Dermis microvascular lymphatic vessel endothelial cell (primary cell): ENCODE results near the gene MTAP. TPM values are rescaled to one million over a fixed set of nuclear protein-coding genes. Genes with fewer than 3 reads are reported as not detected.
"Not testable (repeated sequence)": the region's sequence is repeated elsewhere in the genome, so short reads cannot be mapped to it uniquely, and the experiment has no call there.

Source experiments
- DNase-seq, 2 donors: peaks; one replicate each; pipeline versions ENCODE4 v3.0.0 to v3.0.0-alpha.2; 2010; ENCODE audit warnings: low read depth in 2 of 2
- total RNA-seq: library from RNA; depleted of rRNA; stranded (reverse); fragments of >200 nt; gene quantifications from 2 replicates; pipeline ENCODE4 v1.2.1, GENCODE V29; 2014

Gene MTAP
- total RNA-seq, 1 donor from 2014 or later = 14.8 TPM

DNA sequence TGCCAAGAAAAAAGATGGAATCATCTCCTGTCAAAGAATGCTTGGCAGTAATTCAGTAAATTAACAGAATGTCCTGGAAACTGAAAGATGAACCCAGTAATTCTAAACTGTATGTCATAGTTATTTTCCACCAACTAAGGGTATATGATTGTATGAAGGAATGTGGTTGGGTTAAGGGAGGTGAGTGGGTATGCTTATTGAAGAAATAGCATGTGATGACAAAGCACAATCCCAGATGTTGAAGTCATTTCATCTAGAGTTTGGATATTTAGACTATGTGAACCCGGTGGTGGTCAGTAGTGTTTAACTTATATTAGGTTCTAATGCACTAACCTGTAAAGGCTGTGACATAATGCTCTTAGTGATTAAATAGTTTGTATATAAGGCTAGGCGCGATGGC lies 104.4 kb downstream of the MTAP start:
- DNase-seq = no peak

DNA sequence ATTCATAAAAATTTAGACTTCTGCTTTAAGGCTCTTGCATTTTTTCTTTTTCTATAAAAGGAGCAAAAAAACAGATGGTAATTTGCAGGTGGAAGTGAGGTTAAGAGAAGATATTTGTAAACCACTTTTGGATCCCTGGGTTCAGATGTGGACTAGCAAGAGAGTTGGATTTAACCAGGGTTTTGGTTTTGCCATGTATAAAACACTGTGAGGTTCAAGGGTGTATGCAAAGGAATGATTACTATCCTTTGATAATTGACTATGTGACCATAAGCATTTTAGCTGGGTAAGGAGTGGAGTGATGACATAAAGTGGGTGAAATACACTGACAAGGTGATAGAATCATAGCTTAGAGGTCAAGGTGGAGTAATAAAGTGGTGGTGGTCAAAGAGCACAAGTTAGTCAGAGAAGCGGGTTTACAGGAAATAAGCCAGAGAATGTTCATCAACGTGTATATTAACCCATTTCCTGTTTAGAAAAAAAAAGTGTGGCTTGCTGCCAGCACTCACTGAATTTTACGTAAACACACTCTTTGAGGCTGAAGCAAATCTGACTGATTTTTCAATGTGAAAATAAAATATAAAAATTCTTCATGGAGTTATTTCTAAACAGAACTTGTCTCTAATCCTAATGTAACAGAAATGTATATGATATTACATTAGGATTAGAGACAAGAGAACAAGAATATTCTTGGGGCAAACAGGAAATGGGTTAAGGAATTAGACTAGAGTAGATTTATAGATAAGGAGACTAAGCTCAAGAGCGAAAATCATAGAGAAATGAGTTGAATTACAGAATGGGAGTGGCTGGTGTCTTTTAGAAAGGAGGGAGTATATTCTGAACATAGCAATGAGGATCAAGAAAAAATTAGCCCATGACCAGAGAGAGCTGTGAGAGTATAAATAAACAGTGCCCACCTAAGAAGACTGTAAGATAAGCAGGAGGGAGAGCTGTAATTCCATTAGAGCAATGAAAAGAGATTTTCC lies 117.2 kb downstream of the MTAP start:
- DNase-seq = peak; percentile 67 to 92

DNA sequence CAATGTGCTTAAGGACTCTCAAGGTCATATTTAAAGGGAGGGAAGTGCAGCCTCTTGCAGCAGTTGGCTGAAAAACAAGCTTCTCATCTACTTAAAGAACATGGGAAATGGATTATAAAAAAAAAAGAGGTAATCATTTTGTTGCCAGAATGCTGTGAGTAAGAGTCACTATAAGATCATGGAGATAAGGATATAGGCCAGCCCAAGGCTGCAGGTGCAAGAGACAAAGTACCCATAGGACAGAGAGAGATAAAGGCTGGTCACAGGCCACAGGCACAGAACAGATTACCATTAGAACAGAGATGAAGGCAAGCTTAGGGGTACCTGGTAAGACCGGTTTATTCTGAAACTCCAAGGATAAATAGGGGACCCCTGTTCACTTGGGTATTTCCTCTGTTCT lies 121.3 kb downstream of the MTAP start:
- DNase-seq = no peak

DNA sequence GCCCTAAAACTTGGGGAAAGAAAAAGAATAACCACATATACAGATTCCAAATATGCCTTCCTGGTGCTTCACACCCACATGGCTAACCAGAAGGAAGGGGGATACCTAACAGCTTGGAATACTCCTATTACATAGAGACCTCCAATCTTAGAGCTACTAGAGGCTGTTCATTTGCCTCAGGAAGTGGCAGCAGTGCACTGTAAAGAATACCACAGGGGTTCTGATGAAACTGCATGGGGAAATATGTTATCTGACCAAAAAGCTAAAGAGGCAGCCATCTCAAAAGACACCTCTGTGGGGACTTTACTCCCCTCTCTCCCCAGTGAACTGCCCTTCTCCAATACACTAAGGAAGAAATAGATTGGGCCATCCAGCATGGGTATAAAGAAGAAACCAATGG lies 125.3 kb downstream of the MTAP start:
- DNase-seq = no peak

DNA sequence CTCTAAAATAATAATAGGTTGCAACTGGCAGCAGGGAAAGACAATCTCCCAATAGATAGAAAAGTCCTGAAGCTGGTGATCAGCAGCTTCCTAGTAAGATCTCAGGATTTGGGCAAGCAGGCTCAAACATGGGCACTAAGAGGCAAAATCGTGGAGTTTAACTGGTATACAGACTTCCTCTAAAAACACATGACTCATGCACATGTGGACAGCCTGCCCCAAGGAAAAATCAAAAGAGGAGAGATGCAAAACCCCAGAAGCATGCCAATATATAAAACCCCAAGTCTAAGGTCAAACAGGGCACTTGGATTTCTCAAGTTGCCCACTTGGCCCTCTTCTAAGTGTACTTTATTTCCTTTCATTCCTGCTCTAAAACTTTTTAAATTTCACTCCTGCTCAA lies 129.0 kb downstream of the MTAP start:
- DNase-seq = peak in 1 of 2 donors; percentile 7

DNA sequence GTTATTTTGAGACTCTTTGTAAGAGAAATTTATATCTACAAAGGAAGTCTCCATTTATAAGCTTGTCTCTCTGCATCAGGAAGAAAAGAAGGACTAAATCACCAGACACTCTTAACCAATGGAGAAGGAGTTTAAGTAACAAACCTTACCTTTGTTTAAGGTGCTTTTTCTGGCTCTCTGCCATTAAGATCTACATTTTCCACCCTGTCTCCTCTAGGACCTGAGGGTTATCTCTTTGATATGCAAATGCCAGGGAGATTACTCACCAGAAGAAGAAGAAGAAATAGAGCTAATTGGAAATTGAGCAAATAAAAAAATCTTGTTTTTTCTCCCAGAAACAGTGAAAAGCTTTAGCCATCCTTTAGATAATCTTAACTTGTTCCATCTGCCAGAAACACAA lies 130.8 kb downstream of the MTAP start:
- DNase-seq = no peak

DNA sequence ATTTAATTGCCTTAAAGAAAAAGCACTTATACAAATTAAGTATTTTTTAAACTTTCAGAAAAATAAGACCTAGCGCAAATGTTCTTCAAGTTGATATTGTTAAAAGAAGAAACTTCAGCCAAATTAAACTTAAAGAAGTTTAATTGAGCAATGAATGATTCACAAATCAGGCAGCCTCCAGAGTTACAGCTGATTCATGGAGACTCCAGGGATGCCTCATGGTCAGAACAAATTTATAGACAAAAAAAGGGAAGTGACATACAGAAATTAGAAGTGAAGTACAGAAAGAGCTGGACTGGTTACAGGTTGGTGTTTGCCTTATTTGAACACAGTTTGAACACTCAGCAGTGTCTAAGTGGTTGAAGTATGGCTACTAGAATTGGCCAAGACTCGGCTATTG lies 131.4 kb downstream of the MTAP start:
- DNase-seq = no peak

DNA sequence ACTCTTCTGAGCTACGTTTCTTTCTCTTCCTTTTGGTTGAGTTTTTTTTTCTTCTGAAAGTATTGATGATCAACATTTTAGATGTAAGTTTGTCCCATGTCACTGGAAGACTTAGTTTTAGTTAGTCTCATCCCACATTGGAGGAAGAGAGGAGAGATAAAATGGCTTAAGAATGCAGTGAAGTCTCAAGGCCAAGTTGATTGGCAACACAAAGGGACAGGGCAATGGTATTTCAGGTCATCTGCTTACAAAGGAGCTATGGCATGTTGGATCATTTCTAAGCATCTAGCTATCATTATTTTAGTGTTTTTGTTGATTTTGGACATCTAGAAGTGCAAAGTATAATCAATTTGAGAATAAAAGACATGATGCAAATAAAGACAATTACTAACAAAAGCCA lies 133.2 kb downstream of the MTAP start:
- DNase-seq = no peak

DNA sequence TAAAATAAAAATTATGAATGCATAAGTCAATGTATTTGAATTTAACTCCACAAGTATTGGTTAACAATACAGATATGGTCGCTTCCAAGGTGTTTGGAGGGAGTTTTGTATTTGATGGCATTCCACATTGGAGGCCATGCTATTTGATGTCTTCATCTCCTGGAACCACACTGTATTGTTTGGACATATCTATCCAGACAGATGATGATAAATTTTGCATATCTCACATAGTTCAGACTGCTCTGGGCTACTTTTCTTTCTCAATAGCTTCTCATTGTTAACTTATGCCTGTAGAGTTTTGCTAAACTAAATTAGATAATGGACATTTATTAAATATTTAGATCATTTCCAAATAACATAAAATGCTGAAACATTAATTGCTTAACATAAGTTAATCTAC lies 133.7 kb downstream of the MTAP start:
- DNase-seq = no peak

DNA sequence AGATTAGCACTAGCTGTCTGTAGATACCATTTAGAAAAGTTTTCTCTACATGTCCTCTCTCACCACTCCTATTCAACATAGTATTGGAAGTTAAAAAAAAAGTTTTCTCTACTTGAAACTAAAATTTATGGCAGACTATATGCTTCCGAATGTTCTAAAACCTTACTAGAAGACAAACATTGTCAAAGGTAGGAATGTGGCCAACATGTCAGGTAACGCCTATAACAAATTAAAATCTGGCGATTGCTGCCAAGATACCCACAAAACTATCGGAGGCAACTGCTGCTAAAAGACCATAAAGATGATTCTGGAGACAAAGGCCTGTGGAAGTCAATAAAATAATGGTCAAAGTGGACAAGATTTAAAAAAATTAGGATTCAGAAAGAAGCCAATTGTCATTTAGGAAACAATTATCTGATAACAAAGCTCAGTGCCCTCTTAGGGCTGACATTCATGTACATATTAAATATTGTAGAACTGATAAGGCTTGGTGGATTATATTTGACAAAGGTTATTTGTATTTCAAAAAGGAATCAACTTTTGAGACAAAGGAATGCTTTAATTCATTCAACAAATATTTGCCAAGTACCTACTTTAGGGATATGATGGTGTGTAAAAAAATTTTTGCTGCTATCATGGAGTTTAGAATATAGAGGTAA lies 139.0 kb downstream of the MTAP start:
- no peak for DNase-seq

DNA sequence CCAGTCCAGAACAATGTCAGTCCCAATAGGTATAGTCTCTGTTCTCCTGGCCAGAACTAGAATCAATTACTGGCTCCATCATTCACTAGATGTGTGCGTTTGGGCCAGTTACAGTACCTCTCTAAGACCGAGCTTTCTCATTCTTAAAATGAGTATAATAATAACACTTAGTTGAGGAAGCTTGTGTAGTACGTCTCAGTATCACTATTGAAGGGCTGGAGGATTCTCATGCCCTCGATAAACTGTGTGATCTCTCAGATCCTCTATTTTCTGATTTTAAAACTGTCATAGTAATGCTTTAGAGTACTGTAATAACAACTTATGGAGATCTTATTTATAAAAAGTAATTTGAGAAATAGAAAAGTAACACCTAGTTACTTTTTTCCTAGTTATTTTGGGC lies 141.0 kb downstream of the MTAP start:
- no peak for DNase-seq

DNA sequence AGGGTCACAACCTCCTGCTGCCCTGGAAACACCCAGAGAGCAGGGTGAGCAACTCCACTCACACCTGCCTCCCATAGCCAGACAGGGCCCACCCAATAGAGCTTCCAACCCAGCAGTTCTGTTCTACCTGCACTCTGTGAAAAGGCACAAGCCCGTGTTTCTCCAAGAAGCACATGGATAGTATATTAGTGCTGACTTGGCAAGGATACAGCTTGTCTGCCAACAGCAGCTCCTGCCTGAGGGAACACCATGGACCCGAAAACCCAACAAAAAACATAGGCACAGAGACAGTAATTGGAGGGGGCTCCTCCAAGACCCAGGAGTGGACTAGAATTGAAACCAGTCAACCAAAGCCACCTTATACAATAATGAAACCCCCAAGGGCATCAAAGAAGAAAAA lies 143.2 kb downstream of the MTAP start:
- DNase-seq = no peak

DNA sequence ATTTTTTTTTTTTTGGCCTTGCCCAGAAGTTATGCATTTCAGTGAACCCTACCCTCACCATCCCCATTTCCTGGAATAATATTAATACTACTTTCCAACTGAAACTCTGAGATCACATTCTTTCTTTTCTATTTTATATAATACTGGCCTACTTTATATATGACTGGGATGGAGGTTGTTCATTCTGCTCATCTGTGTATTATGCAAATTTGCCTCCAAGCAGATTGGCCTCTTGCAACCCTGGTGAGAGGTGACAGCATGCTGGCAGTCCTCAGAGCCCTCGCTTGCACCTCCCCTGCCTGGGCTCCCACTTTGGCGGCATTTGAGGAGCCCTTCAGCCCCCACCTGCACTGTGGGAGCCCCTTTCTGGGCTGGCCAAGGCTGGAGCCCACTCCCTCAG lies 156.4 kb downstream of the MTAP start:
- no peak for DNase-seq

DNA sequence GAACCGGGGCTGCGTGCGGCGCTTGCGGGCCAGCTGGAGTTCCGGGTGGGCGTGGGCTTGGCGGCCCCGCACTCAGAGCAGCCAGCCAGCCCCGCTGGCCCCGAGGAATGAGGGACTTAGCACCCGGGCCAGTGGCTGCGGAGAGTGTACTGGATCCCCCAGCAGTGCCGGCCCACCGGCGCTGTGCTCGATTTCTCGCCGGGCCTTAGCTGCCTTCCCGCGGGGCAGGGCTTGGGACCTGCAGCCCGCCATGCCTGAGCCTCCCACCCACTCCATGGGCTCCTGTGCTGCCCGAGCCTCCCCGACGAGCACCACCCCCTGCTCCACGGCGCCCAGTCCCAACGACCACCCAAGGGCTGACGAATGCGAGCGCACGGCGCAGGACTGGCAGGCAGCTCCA lies 156.8 kb downstream of the MTAP start:
- DNase-seq = not testable (repeated sequence)

DNA sequence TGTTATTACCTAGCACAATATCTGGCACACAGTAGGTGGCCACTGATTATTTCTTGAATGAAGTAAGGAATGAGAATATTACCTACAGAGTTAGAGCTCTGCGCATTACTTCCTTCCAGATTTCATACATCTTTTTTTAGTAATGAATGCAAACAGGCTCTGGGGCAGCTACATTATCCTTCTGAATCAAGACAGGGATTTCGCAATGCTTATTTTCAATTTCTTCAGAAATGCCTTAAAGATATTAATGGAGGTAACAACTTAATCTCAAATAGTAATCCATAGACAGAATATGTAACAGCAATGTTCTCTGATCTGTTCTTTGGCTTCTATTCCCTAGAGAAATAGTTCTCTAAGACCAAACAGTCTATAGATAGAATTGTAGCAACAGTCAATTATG lies 159.1 kb downstream of the MTAP start:
- DNase-seq = no peak

DNA sequence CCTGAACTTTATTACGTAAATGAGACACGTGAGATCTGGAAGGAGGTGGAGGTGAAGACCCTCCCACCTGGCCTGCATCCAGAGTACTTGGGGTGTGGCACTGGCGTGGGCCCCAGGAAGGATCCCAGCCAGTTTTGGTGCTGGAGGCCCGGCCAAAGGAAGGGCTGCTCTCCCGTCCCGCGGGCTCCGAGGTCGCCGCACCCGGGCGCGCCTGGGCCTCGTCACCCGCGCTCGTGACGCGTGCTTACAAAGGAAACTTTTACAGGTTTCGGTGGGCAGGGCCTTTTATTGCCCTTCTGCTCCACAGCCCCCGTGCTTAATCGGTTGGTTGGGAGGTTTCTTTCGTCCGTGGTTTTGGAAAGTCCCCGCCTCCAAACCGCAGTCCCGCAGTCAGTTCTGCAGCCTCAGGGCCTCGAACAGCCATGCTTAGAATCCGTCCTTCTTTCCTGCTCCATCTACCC lies 162.5 kb downstream of the MTAP start:
- DNase-seq = peak; percentile 40 to 54

DNA sequence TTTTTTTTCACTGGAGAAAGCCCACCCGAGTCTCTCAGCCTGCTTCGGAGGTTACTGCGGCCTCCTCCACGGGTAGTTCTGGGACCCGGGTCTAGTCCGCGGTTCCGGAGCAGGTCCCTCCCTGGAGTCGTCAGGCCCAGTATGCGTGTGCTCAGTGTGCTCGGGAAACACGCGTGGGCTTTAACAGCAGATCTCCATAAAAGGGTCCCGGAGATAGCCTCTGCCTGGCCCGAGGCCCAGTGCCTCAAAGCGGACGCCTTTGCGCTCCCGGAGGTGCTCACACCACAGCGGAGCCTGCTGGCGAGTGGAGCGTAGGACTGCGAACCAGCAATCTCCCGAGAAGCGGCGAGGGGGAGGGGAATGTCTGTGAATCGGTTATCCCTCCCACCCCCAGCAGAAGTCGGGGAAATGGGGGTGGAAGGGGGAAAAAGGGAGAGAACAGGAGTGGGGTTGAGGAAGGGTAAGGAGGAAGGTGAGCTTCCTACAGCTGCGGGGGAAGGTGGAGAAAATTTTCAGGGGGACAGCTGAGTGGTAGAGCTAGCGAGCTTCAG lies 163.0 kb downstream of the MTAP start:
- DNase-seq = peak; percentile 54 to 83

DNA sequence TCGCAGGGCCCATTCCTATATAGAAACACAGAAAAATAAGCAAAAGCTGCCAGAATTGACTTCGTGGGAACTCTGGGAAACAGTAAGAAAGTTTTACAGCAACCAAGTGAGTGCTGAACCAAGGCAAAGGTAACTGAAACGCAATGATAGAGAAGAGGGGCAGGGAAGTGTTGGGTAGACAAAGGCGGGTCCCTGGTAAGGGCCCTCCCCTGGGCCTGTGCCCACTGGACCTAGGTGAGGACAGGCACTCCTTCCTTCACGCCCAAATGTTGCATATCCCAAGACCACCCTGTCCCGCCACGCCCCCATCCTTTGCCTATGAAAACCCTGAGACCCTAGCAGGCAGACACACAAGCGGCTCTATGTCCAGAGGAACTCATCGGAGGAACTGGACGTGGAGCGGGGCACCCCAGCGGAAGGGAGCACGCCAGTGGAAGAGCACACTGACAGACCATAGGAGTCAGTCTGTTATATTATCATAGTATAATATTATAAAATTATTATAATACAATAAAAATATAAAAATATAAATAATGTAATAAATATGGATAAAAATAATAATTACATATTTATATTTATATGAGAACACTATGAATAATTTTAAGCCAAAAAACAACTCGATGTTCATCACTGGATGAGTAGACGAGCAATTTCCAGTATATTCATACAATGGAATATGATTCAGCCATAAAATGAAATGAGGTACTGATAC lies 163.9 kb downstream of the MTAP start:
- no peak for DNase-seq

DNA sequence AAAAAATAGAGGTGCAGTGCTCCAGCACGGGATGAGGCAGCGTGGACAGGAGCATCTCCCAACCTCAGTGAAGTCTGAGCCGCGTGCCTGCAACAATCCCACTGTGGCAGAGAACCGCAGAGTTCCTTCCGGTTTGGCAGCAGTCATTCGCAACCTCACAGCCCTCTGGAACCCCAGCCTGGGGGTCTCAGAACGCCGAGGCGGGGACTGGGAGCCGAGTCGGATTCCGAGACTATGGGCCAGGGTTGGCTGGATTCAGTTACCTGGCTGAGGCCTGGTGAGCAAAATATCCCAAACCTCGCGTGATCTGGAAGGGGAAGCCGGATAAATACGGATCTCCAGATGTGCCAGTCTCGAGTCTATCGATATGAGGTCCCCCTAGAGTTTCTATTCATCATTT lies 164.7 kb downstream of the MTAP start:
- no peak for DNase-seq

DNA sequence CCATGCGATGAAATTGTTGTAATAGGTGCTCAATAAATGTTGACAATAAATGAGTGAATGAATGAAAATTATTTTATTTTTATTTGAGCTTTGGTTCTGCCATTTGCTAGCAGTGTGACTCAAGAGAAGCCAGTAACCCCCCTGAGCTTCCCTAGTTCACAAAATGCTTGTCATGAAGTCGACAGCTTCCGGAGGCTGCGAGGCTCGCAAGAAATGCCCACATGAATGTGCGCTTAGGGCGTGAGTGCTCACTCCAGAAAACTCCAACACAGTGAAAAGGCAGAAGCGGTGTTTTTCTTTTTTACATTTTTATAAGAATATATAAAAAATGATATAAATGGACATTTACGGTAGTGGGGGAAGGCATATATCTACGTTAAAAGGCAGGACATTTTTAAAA lies 165.3 kb downstream of the MTAP start:
- no peak for DNase-seq

DNA sequence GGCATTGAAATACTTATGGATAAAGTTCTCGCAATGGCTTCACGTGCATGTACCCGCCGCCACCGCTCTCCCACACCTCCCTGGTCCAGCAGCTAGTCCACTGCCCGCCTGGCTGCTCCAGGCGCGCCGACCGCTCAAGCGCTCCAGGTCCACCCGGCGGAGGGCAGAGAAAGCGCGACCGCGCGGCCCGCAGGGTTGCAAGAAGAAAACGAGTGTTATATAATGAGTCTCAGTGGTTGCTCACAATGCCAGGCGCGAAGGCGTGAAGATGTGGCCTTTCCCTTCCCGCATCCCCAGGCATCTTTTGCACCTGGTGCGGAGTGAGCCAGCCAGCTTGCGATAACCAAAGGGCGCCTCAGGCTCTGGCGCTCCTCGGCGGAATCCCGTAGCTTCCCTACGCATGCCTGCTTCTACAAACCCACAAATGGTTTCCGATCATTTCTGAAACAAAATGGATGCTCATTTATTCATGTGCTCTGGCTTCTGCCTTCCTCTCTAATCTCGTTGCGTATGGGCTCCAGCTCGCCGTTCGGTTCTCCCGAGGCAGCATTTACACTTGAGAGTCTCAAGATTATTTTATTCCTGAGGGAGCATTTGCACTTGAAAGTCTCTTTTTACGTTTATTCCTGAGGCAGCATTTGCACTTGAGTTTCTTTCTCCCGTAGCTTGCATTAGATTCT lies 166.0 kb downstream of the MTAP start:
- DNase-seq = peak in 1 of 2 donors; percentile 55
